ELR (cell line): Measurements from ENCODE around the gene ROR1.

Experiments
- DNase-seq: peaks from one replicate; pipeline ENCODE4 v3.0.0-alpha.2; 2015; ENCODE audit warnings: low read depth

The ROR1 gene

GRCh38 chr1:63912643-63913042 is 138.8 kb downstream of the ROR1 start:
- no peak for DNase-seq

- DNase-seq = no peak
Measured at GRCh38 chr1:63913533-63913932, 139.7 kb downstream of the ROR1 start.

GRCh38 chr1:63914241-63914640 is 140.4 kb downstream of the ROR1 start:
- no peak for DNase-seq

GRCh38 chr1:63914706-63915105 is 140.9 kb downstream of the ROR1 start:
- no peak for DNase-seq

- DNase-seq = peak; percentile 45
Measured at GRCh38 chr1:63915121-63915520, 141.3 kb downstream of the ROR1 start.

GRCh38 chr1:63916485-63917360 is 142.9 kb downstream of the ROR1 start:
- DNase-seq = no peak

- DNase-seq = peak; percentile 12
Measured at GRCh38 chr1:63917571-63918417, 144.0 kb downstream of the ROR1 start.

- no peak for DNase-seq
Measured at GRCh38 chr1:63918418-63918945, 144.7 kb downstream of the ROR1 start.

GRCh38 chr1:63920154-63921117 is 146.6 kb downstream of the ROR1 start:
- DNase-seq = peak; percentile 72

GRCh38 chr1:63921359-63921758 is 147.5 kb downstream of the ROR1 start:
- DNase-seq = no peak

- DNase-seq = no peak
Measured at GRCh38 chr1:63921802-63922201, 148.0 kb downstream of the ROR1 start.

GRCh38 chr1:63922848-63923247 is 149.0 kb downstream of the ROR1 start:
- DNase-seq = no peak

- no peak for DNase-seq
Measured at GRCh38 chr1:63923302-63923701, 149.5 kb downstream of the ROR1 start.

GRCh38 chr1:63924600-63924999 is 150.8 kb downstream of the ROR1 start:
- no peak for DNase-seq

- no peak for DNase-seq
Measured at GRCh38 chr1:63928186-63929105, 154.6 kb downstream of the ROR1 start.

- no peak for DNase-seq
Measured at GRCh38 chr1:63929106-63929478, 155.3 kb downstream of the ROR1 start.

- DNase-seq = peak; percentile 34
Measured at GRCh38 chr1:63931468-63931867, 157.7 kb downstream of the ROR1 start.

- DNase-seq = no peak
Measured at GRCh38 chr1:63934697-63935096, 160.9 kb downstream of the ROR1 start.

- DNase-seq = peak; percentile 13
Measured at GRCh38 chr1:63935143-63935542, 161.3 kb downstream of the ROR1 start.

- no peak for DNase-seq
Measured at GRCh38 chr1:63935553-63935952, 161.7 kb downstream of the ROR1 start.

- no peak for DNase-seq
Measured at GRCh38 chr1:63936276-63936675, 162.5 kb downstream of the ROR1 start.
